Cardiac fibroblast (primary cell): ENCODE measurements around the gene DBF4B.
"Not testable (repeated sequence)": the region's sequence is repeated elsewhere in the genome, so short reads cannot be mapped to it uniquely, and the experiment has no call there.

ENCODE experiments used
- DNase-seq, 2 donors: peaks; one replicate each; pipeline versions ENCODE4 v3.0.0 to v3.0.0-alpha.2; 2010; ENCODE audit warnings: low read depth in 2 of 2
- H3K4me3 ChIP-seq, 2 donors: replicated peaks in 1 of 2; 1 replicate in 1 of 2; 2 replicates in 1 of 2; pipeline ENCODE4 v1.5.1; 2011; ENCODE audit warnings: low read depth in 2 of 2, low read length in 2 of 2, mild to moderate bottlenecking in 2 of 2, moderate library complexity in 1 of 2
- CTCF ChIP-seq: IDR thresholded peaks from one replicate; pipeline ENCODE4 v1.5.1; 2011; ENCODE audit warnings: low read depth, mild to moderate bottlenecking, low read length, inconsistent platforms

DBF4B gene

GRCh38 chr17:44749980-44750318 is 41.5 kb downstream of the DBF4B start:
- TF ChIP-seq CTCF = no peak
- no peak for DNase-seq
- no peak overlapping the region for H3K4me3 ChIP-seq

GRCh38 chr17:44751331-44751730 is 42.9 kb downstream of the DBF4B start:
- DNase-seq = no peak
- TF ChIP-seq CTCF = no peak
- H3K4me3 ChIP-seq = no peak overlapping the region

- no peak overlapping the region for H3K4me3 ChIP-seq
- DNase-seq = no peak
- no peak for TF ChIP-seq CTCF
Measured at GRCh38 chr17:44751806-44752205, 43.3 kb downstream of the DBF4B start.

GRCh38 chr17:44752953-44753861 is 44.7 kb downstream of the DBF4B start:
- no peak overlapping the region for H3K4me3 ChIP-seq
- no peak for TF ChIP-seq CTCF
- DNase-seq = no peak

GRCh38 chr17:44754276-44754675 is 45.8 kb downstream of the DBF4B start:
- no peak for TF ChIP-seq CTCF
- no peak overlapping the region for H3K4me3 ChIP-seq
- no peak for DNase-seq

- not testable (repeated sequence) for DNase-seq, H3K4me3 ChIP-seq
Measured at GRCh38 chr17:44755180-44755579, 46.7 kb downstream of the DBF4B start.

GRCh38 chr17:44757045-44757917 is 48.8 kb downstream of the DBF4B start:
- no peak for TF ChIP-seq CTCF
- H3K4me3 ChIP-seq = no peak overlapping the region
- no peak for DNase-seq
